GM10248 (cell line): ENCODE data around the gene LLGL1.

Source experiments
- CTCF ChIA-PET: fragments of 300-600 bp; sonication (Branson Sonifier 250); formaldehyde crosslinking; extraction: SDS; loops from one replicate; lab custom pipeline; 2021; ENCODE audit warnings: antibody characterized with exemption; lab: Yijun Ruan, JAX
- POLR2A ChIA-PET: fragments of 350-650 bp; sonication (Branson Sonifier 250); formaldehyde crosslinking; extraction: SDS; loops from one replicate; lab custom pipeline; 2020; ENCODE audit warnings: antibody characterized with exemption; lab: Yijun Ruan, JAX
- DNase-seq: peaks from one replicate; pipeline ENCODE4 v3.0.0; 2012; ENCODE audit errors: extremely low spot score
- CTCF ChIP-seq: IDR thresholded peaks from 2 replicates; pipeline ENCODE4 v1.5.1; 2012; ENCODE audit warnings: mild to moderate bottlenecking, low read depth; ENCODE audit errors: extremely low read depth, missing control alignments, control extremely low read depth

LLGL1 gene

DNA sequence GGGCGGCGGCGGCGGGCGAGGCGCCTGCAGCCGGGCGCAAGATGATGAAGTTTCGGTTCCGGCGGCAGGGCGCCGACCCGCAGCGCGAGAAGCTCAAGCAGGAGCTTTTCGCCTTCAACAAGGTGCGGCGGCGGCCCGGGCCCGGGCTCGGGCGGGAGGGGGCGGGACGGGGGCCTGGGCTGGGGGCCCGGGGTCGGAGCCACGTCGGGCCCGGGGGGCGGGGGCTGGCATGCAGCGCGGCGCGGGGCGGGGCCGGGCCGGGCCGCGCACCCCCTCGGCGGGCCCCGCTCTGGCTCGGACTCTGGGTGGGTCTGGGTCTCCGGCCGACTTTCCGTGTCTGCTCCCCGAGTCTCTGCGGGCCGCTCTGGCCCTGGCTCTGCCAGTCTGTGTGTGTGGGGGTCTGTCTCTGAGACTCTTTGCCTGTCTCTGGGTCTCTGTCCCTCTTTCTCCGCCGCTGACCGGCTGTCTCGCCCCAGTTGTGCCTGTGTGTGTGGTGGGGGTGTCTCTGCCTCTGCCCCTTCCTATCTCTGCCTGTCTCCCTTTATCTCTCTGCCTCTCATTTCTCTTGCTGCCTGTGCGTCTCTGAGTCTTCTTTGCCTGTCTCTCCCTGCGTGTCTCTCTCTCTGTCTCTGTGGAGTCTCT, 328 bp downstream of the LLGL1 start:
- ChIA-PET CTCF (interaction anchor here (1.6 kb wide), 1 partner anchor 22 kb away, joined by 4 read pairs; no protein-coding TSS in a partner anchor), POLR2A (interaction anchor here (0.6 kb wide), 1 partner anchor 10 kb away, joined by 3 read pairs; no protein-coding TSS in a partner anchor)
- DNase-seq: no peak
- TF ChIP-seq CTCF: no peak

GRCh38 chr17:18226284-18226945, 980 bp downstream of the LLGL1 start:
- CTCF ChIA-PET: interaction anchor here (1.3 to 1.6 kb wide), 2 partner anchors 21 to 23 kb away, joined by 3 to 4 read pairs; no protein-coding TSS in a partner anchor
- DNase-seq: no peak
- TF ChIP-seq CTCF: no peak
- POLR2A ChIA-PET: no interaction called here

- CTCF ChIA-PET: interaction anchor here (0.9 to 1.6 kb wide), 3 partner anchors 20 to 22 kb away, joined by 3 to 4 read pairs (median 3); no protein-coding TSS in a partner anchor
- DNase-seq: no peak
- POLR2A ChIA-PET: no interaction called here
- TF ChIP-seq CTCF: no peak
Measured at GRCh38 chr17:18227635-18228034, 2.2 kb downstream of the LLGL1 start.

DNA sequence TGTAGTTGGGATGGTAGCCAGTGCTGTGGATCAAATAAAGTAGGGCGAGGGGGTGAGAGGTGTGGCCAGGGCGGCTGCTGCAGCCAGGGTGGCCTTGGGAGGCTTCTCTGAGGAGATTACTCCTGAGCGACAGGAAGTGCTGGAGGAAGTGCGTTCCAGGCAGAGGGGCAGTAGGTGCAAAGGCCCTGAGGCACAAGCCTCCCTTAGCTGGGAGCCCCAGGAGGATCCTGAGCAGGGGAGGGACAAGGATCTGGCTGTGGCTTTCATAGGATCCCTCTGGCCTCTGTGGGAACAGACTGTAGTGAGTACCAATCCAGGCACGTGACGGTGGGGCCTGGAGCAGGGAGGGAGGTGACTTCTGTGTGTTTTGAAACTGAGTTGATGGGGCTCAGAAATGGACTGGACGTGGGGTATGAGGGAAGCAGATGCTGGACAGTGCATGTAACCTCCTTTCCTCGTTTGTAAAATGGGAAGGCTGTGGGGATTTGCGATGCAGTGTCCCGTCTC, 2.8 kb downstream of the LLGL1 start:
- DNase-seq: no peak
- TF ChIP-seq CTCF: no peak
- CTCF ChIA-PET: interaction anchor here (1.0 kb wide), 1 partner anchor 9 kb away, joined by 4 read pairs; no protein-coding TSS in a partner anchor
- POLR2A ChIA-PET: no interaction called here

- TF ChIP-seq CTCF: no peak
- no peak for DNase-seq
- CTCF ChIA-PET: interaction anchor here (0.9 to 1.0 kb wide), 2 partner anchors 10 to 12 kb away, joined by 4 read pairs; no protein-coding TSS in a partner anchor
- POLR2A ChIA-PET: interaction anchor here (0.6 kb wide), 1 partner anchor 28 kb away, joined by 3 read pairs; no protein-coding TSS in a partner anchor
Measured at GRCh38 chr17:18229254-18229653, 3.8 kb downstream of the LLGL1 start.

- no peak for DNase-seq
- POLR2A ChIA-PET: no interaction called here
- CTCF ChIA-PET: no interaction called here
- no peak for TF ChIP-seq CTCF
Measured at GRCh38 chr17:18229771-18230170, 4.3 kb downstream of the LLGL1 start.
